HCT116 (cell line): ENCODE results near the gene TRIM69. TPM values are rescaled to one million over a fixed set of nuclear protein-coding genes. Genes with fewer than 3 reads are reported as not detected.

Experiments
- ATAC-seq: fragments of 200-7000 bp; cut with Tn5 transposase; 2 replicates; pipeline ENCODE4 v1.9.1; 2020; ENCODE audit warnings: mild to moderate bottlenecking, moderate library complexity
- BruUV-seq: library from RNA; stranded (reverse); fragments of 400-500 nt; replicated peaks from 2 replicates; lab custom pipeline; 2021; lab: Mats Ljungman, UMichigan
- CTCF ChIA-PET: fragments of 300-600 bp; sonication (Branson Sonifier 250); formaldehyde crosslinking; loops from one replicate; lab custom pipeline; 2021; ENCODE audit warnings: antibody characterized with exemption; lab: Charles Lee
- POLR2A ChIA-PET: fragments of 300-600, 350-600 bp; sonication (Branson Sonifier 250); formaldehyde crosslinking; loops from one replicate; lab custom pipeline; 2021; ENCODE audit warnings: antibody characterized with exemption; lab: Charles Lee
- RAD21 ChIA-PET, 2 experiments: fragments of 300-600 bp; sonication (Branson Sonifier 250); formaldehyde crosslinking; loops; one replicate each; lab custom pipeline; 2023; ENCODE audit warnings: low total read pairs in 2 of 2; ENCODE audit not compliant: uncharacterized antibody in 2 of 2, unreplicated experiment in 2 of 2, low non-redundant PET in 1 of 2; lab: Charles Lee
- DNase-seq: peaks from one replicate; pipeline ENCODE4 v3.0.0-alpha.2; 2010; ENCODE audit warnings: low read depth, low spot score
- H2AFZ ChIP-seq: fragments of 200-600 bp; shearing (Covaris generic), sonication (generic); 2 replicates; pipeline ENCODE4 v1.6.1; 2017; ENCODE audit warnings: low read depth, mixed run types, mixed read lengths, antibody characterized with exemption, low read length; ENCODE audit not compliant: poor library complexity, severe bottlenecking
- H3K27ac ChIP-seq: 2 replicates; pipeline ENCODE4 v1.5.1; 2012; ENCODE audit warnings: low read depth, low read length
- H3K27me3 ChIP-seq: fragments of 200-600 bp; sonication (generic); 2 replicates; pipeline ENCODE4 v1.6.1; 2016; ENCODE audit warnings: mixed run types, low read length, mixed read lengths; ENCODE audit not compliant: insufficient read depth
- H3K36me3 ChIP-seq, 2 experiments: fragments of 200-500 bp in 1 of 2; fragments of 200-600 bp in 1 of 2; sonication (Bioruptor generic) in 1 of 2; sonication (generic) in 1 of 2; 2 replicates each; pipeline versions ENCODE4 v1.5.1 to v1.6.1; 2014 to 2016; ENCODE audit warnings: low read length in 2 of 2, inconsistent platforms in 1 of 2, mixed read lengths in 1 of 2, mixed run types in 1 of 2; ENCODE audit not compliant: insufficient read depth in 2 of 2, control insufficient read depth in 1 of 2
- H3K4me1 ChIP-seq, 2 experiments: fragments of 200-600 bp in 1 of 2; sonication (generic) in 1 of 2; 2 replicates each; pipeline versions ENCODE4 v1.5.1 to v1.6.1; 2012 to 2017; ENCODE audit warnings: low read length in 2 of 2, inconsistent platforms in 1 of 2, mild to moderate bottlenecking in 1 of 2, mixed read lengths in 1 of 2, mixed run types in 1 of 2, moderate library complexity in 1 of 2; ENCODE audit not compliant: insufficient read depth in 2 of 2, control insufficient read depth in 1 of 2
- H3K4me2 ChIP-seq: fragments of 200-600 bp; sonication (generic); 2 replicates; pipeline ENCODE4 v1.6.1; 2017; ENCODE audit warnings: mixed run types, low read length, mixed read lengths
- H3K4me3 ChIP-seq, 2 experiments: fragments of 200-600 bp in 1 of 2; sonication (generic) in 1 of 2; replicated peaks in 1 of 2; 2 replicates each; pipeline ENCODE4 v1.5.1; 2011 to 2016; ENCODE audit warnings: low read length in 2 of 2, control low read depth in 1 of 2, low read depth in 1 of 2, mild to moderate bottlenecking in 1 of 2, mixed read lengths in 1 of 2, mixed run types in 1 of 2
- H3K79me2 ChIP-seq: fragments of 200-600 bp; sonication (generic); 2 replicates; pipeline ENCODE4 v1.6.1; 2017; ENCODE audit warnings: mild to moderate bottlenecking, mixed run types, low read length, moderate library complexity, mixed read lengths; ENCODE audit not compliant: insufficient read depth
- H3K9ac ChIP-seq: fragments of 200-600 bp; sonication (generic); 2 replicates; pipeline ENCODE4 v1.6.1; 2016; ENCODE audit warnings: low read length, mixed read lengths
- H3K9me2 ChIP-seq: fragments of 200-600 bp; sonication (generic), shearing (Covaris generic); 2 replicates; pipeline ENCODE4 v1.6.1; 2017; ENCODE audit warnings: mixed run types, mild to moderate bottlenecking, moderate library complexity; ENCODE audit not compliant: insufficient read depth
- H3K9me3 ChIP-seq, 2 experiments: fragments of 200-500 bp in 1 of 2; fragments of 200-600 bp in 1 of 2; sonication (Bioruptor generic) in 1 of 2; sonication (generic) in 1 of 2; 2 replicates each; pipeline ENCODE4 v1.6.1; 2014 to 2017; ENCODE audit warnings: low read length in 2 of 2, mixed read lengths in 2 of 2, inconsistent platforms in 1 of 2, low read depth in 1 of 2, mild to moderate bottlenecking in 1 of 2, mixed run types in 1 of 2, moderate library complexity in 1 of 2; ENCODE audit not compliant: control insufficient read depth in 1 of 2, insufficient read depth in 1 of 2
- H4K20me1 ChIP-seq: fragments of 200-600 bp; sonication (generic), shearing (Covaris generic); 2 replicates; pipeline ENCODE4 v1.6.1; 2017; ENCODE audit warnings: mixed run types, mild to moderate bottlenecking, moderate library complexity; ENCODE audit not compliant: insufficient read depth
- CBX3 ChIP-seq: IDR thresholded peaks from 2 replicates; pipeline ENCODE4 v1.6.1; 2012; ENCODE audit warnings: low read depth
- CEBPB ChIP-seq: IDR thresholded peaks from 2 replicates; pipeline ENCODE4 v1.6.1; 2012; ENCODE audit warnings: low read depth
- EGR1 ChIP-seq: IDR thresholded peaks from 2 replicates; pipeline ENCODE4 v1.6.1; 2012; ENCODE audit warnings: low read depth
- EZH2 ChIP-seq: fragments of 200-600 bp; sonication (generic); IDR thresholded peaks from 2 replicates; pipeline ENCODE4 v1.6.1; 2017; ENCODE audit warnings: antibody characterized with exemption, mixed run types
- FOSL1 ChIP-seq: IDR thresholded peaks from 2 replicates; pipeline ENCODE4 v1.6.1; 2012; ENCODE audit warnings: low read depth
- POLR2AphosphoS5 ChIP-seq: IDR thresholded peaks from 2 replicates; pipeline ENCODE4 v1.6.1; 2011; ENCODE audit warnings: mild to moderate bottlenecking, low read depth, low read length, moderate library complexity
- RAD21 ChIP-seq: IDR thresholded peaks from 2 replicates; pipeline ENCODE4 v1.6.1; 2012; ENCODE audit warnings: low read depth, mild to moderate bottlenecking
- REST ChIP-seq: IDR thresholded peaks from 2 replicates; pipeline ENCODE4 v1.6.1; 2012; ENCODE audit warnings: low read depth
- SIN3A ChIP-seq: IDR thresholded peaks from 2 replicates; pipeline ENCODE4 v1.6.1; 2012; ENCODE audit warnings: low read depth
- SRF ChIP-seq: IDR thresholded peaks from 2 replicates; pipeline ENCODE4 v1.6.1; 2012; ENCODE audit warnings: low read depth
- YY1 ChIP-seq: IDR thresholded peaks from 2 replicates; pipeline ENCODE4 v1.6.1; 2011; ENCODE audit warnings: low read length, low read depth, moderate library complexity, mild to moderate bottlenecking; ENCODE audit not compliant: insufficient replicate concordance; ENCODE audit errors: extremely low read depth
- ZBTB33 ChIP-seq: IDR thresholded peaks from 2 replicates; pipeline ENCODE4 v1.6.1; 2011; ENCODE audit warnings: mild to moderate bottlenecking, low read length, moderate library complexity; ENCODE audit not compliant: insufficient replicate concordance; ENCODE audit errors: extremely low read depth
- intact Hi-C: fragments of 100-400 bp; cut with micrococcal nuclease; formaldehyde crosslinking; loops from 2 replicates; pipeline ENCODE4 v1.10.0; 2022
- total RNA-seq: library from RNA; stranded (reverse); gene quantifications from one replicate; pipeline ENCODE4 v1.2.1, GENCODE V29; 2021; ENCODE audit not compliant: unreplicated experiment
- TF ChIP-seq, protein P1 (sequence below): IDR thresholded peaks from 2 replicates; pipeline ENCODE4 v1.6.1; 2012
- TF ChIP-seq, protein P2 (sequence below): IDR thresholded peaks from 2 replicates; pipeline ENCODE4 v1.6.1; 2012
- TF ChIP-seq, protein P3 (sequence below), 3 experiments: fragments of 200-600 bp in 1 of 3; sonication (generic) in 1 of 3; IDR thresholded peaks in 2 of 3; conservative IDR thresholded peaks in 1 of 3; 2 replicates each; pipeline ENCODE4 v1.5.1; 2012 to 2017; ENCODE audit warnings: low read depth in 2 of 3, low read length in 2 of 3, antibody characterized with exemption in 1 of 3, borderline replicate concordance in 1 of 3, control low read depth in 1 of 3, mild to moderate bottlenecking in 1 of 3, mixed read lengths in 1 of 3, mixed run types in 1 of 3, moderate library complexity in 1 of 3; ENCODE audit not compliant: insufficient read depth in 1 of 3

The TRIM69 gene
- total RNA-seq, 1 experiment from 2014 or later, result 13.0 TPM

DNA sequence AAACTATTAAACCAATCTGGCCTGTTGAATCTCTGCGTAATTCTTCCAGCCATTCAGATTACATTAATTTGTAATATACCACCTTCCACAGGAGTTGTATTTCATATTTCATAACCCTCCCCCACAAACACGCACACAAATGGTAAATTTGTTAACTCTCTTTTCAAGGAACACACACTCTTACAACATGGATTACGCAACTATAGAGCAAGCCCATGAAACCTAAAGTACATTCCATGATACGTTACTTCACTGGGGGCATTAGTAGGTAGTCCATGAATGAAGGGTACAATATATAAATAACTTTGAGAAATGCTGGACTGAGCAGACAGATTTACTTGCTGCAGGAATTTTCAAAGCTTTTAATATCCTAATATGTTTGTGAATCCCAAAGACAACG, 65.0 kb downstream of the TRIM69 start:
- TF ChIP-seq, protein P1, sequence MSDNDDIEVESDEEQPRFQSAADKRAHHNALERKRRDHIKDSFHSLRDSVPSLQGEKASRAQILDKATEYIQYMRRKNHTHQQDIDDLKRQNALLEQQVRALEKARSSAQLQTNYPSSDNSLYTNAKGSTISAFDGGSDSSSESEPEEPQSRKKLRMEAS, result no peak
- TF ChIP-seq FOSL1 (no peak), CEBPB (no peak), REST (no peak), EGR1 (no peak), YY1 (no peak), CBX3 (no peak), POLR2AphosphoS5 (no peak), SRF (no peak), EZH2 (no peak), ZBTB33 (no peak), SIN3A (no peak), RAD21 (no peak)
- TF ChIP-seq, protein P2, sequence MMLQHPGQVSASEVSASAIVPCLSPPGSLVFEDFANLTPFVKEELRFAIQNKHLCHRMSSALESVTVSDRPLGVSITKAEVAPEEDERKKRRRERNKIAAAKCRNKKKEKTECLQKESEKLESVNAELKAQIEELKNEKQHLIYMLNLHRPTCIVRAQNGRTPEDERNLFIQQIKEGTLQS, result no peak
- TF ChIP-seq, protein P3, sequence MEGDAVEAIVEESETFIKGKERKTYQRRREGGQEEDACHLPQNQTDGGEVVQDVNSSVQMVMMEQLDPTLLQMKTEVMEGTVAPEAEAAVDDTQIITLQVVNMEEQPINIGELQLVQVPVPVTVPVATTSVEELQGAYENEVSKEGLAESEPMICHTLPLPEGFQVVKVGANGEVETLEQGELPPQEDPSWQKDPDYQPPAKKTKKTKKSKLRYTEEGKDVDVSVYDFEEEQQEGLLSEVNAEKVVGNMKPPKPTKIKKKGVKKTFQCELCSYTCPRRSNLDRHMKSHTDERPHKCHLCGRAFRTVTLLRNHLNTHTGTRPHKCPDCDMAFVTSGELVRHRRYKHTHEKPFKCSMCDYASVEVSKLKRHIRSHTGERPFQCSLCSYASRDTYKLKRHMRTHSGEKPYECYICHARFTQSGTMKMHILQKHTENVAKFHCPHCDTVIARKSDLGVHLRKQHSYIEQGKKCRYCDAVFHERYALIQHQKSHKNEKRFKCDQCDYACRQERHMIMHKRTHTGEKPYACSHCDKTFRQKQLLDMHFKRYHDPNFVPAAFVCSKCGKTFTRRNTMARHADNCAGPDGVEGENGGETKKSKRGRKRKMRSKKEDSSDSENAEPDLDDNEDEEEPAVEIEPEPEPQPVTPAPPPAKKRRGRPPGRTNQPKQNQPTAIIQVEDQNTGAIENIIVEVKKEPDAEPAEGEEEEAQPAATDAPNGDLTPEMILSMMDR (IDR thresholded peaks at IDR 0.05 in 2 of 3, conservative IDR thresholded peaks at IDR 0.05 in 1 of 3; ENCODE audit: borderline replicate concordance in 1 of 3, insufficient read depth in 1 of 3, low read depth in 2 of 3, low read length in 2 of 3), result no peak
- Histone ChIP-seq H3K9ac (no peak overlapping the region), H3K36me3 (no peaks in the 10 kb centered on the region), H3K9me3 (no peaks in the 10 kb centered on the region), H3K27me3 (no peaks in the 10 kb centered on the region), H4K20me1 (no peaks in the 10 kb centered on the region), H3K4me2 (no peak overlapping the region), H3K79me2 (no peaks in the 10 kb centered on the region), H3K4me3 (no peak overlapping the region), H3K27ac (no peak overlapping the region), H2AFZ (no peak overlapping the region), H3K9me2 (no peaks in the 10 kb centered on the region), H3K4me1 (no peaks in the 10 kb centered on the region)
- DNase-seq (no peak), ATAC-seq (no peak)
- CTCF ChIA-PET, result no interaction called here
- intact Hi-C loops, result no loop called here
- POLR2A ChIA-PET, result no interaction called here
- BruUV-seq, result no TSS peak
- RAD21 ChIA-PET, result no interaction called here
